ENCODE results near the gene MAML3.

DNA sequence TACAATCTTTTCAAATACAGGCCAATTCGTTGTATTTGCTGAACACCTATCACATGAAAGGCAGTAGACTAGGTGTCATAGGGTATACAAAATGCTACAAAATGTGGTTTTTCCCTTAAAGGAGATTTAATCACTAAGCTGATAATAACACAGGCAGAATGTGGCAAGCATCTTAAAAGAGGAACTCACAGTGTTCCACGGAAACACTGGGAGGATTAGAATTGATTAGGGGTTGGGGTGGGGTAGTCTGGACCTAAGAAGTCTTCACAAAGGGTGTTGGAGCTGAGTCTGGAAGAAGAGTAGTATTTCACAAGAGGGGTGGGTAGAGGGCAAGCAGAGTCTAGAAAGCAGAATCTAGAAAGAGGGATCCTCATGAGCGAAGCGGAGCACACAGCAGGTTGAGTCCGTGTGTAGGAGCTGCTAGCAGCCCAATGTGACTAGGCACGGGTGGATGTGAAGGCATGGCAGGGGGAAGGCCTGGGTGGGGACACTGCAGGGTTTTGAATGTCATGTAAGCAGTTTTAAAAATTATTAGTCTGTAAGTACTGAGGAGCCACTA lies 364.8 kb downstream of the MAML3 start:
- TF ChIP-seq GATA3 (IDR thresholded peaks at IDR 0.05; ENCODE audit: low read depth, low read length) (no peak), GATA2 (IDR thresholded peaks at IDR 0.05; ENCODE audit: low read depth, low read length) (no peak)
